GM08714 (cell line): ENCODE data around the gene EMC6.

Experiments used
- H3K4me3 ChIP-seq: fragments of 200-500 bp; sonication (Bioruptor generic); 2 replicates; pipeline ENCODE4 v1.5.1; 2014; ENCODE audit warnings: mild to moderate bottlenecking, low read length, inconsistent platforms
- ZNF274 ChIP-seq: IDR thresholded peaks from 2 replicates; pipeline ENCODE4 v1.6.1; 2012; ENCODE audit warnings: mild to moderate bottlenecking, low read depth, low read length

EMC6 gene

GRCh38 chr17:3641717-3642486 lies 26.7 kb upstream of the EMC6 start:
- H3K4me3 ChIP-seq: no peak overlapping the region
- no peak for TF ChIP-seq ZNF274

GRCh38 chr17:3643889-3644349 lies 24.7 kb upstream of the EMC6 start:
- H3K4me3 ChIP-seq: no peak overlapping the region

GRCh38 chr17:3645310-3645709 lies 23.3 kb upstream of the EMC6 start:
- TF ChIP-seq ZNF274: no peak

More at GRCh38 chr17:3643889-3644349, 24.7 kb upstream of the EMC6 start:
- no peak for TF ChIP-seq ZNF274

GRCh38 chr17:3647251-3647650 lies 21.4 kb upstream of the EMC6 start:
- TF ChIP-seq ZNF274: no peak
- H3K4me3 ChIP-seq: no peak overlapping the region

More at GRCh38 chr17:3645310-3645709, 23.3 kb upstream of the EMC6 start:
- H3K4me3 ChIP-seq: no peak overlapping the region

- no peak for TF ChIP-seq ZNF274
Observed at GRCh38 chr17:3647769-3648555, 20.6 kb upstream of the EMC6 start.

GRCh38 chr17:3655766-3656165 lies 12.8 kb upstream of the EMC6 start:
- no peak overlapping the region for H3K4me3 ChIP-seq
- no peak for TF ChIP-seq ZNF274

More at GRCh38 chr17:3647769-3648555, 20.6 kb upstream of the EMC6 start:
- no peak overlapping the region for H3K4me3 ChIP-seq

- H3K4me3 ChIP-seq: no peak overlapping the region
- TF ChIP-seq ZNF274: no peak
Observed at GRCh38 chr17:3656353-3656752, 12.3 kb upstream of the EMC6 start.

- no peak overlapping the region for H3K4me3 ChIP-seq
- no peak for TF ChIP-seq ZNF274
Observed at GRCh38 chr17:3656755-3657587, 11.6 kb upstream of the EMC6 start.

- TF ChIP-seq ZNF274: no peak
- no peak overlapping the region for H3K4me3 ChIP-seq
Observed at GRCh38 chr17:3657588-3657869, 11.1 kb upstream of the EMC6 start.

- H3K4me3 ChIP-seq: no peak overlapping the region
- TF ChIP-seq ZNF274: no peak
Observed at GRCh38 chr17:3657874-3658783, 10.5 kb upstream of the EMC6 start.

GRCh38 chr17:3658784-3659449 lies 9.7 kb upstream of the EMC6 start:
- no peak for TF ChIP-seq ZNF274
- H3K4me3 ChIP-seq: no peak overlapping the region

GRCh38 chr17:3659541-3660111 lies 9.0 kb upstream of the EMC6 start:
- TF ChIP-seq ZNF274: no peak

More at GRCh38 chr17:3659541-3660111, 9.0 kb upstream of the EMC6 start:
- H3K4me3 ChIP-seq: no peak overlapping the region
